ENCODE data around the gene ROBO1. TPM values are rescaled to one million over a fixed set of nuclear protein-coding genes. Genes with fewer than 3 reads are reported as not detected.
A peak's percentile ranks its signal among the peaks of the same experiment; 100 is the strongest.

The ROBO1 gene
- 100 to 1,000 TPM in 1 of 4 donors, 10 to 100 TPM in 3; 12.3 to 112 (median 27.1) TPM for total RNA-seq

GRCh38 chr3:79767905-79768267 is at the start of gene ROBO1:
TSS of gene ROBO1 (minus strand) at chr3:79767998.
- Histone ChIP-seq H3K4me1 (no peaks in the 10 kb centered on the region), H3K36me3 (no peaks in the 10 kb centered on the region), H3K27me3 (no peaks in the 10 kb centered on the region), H3K9me3 (no peaks in the 10 kb centered on the region), H3K27ac (no peak within 1 kb of the TSS), H3K4me3 (peak within 1 kb of the TSS in 1 of 2 donors; percentile 20)
- intact Hi-C loops (cut with DNase I; ENCODE audit: low total_unique reads) = no loop called here
- no peak for DNase-seq
- no peak for TF ChIP-seq POLR2A (IDR thresholded peaks at IDR 0.05)
- TF ChIP-seq, protein P1, sequence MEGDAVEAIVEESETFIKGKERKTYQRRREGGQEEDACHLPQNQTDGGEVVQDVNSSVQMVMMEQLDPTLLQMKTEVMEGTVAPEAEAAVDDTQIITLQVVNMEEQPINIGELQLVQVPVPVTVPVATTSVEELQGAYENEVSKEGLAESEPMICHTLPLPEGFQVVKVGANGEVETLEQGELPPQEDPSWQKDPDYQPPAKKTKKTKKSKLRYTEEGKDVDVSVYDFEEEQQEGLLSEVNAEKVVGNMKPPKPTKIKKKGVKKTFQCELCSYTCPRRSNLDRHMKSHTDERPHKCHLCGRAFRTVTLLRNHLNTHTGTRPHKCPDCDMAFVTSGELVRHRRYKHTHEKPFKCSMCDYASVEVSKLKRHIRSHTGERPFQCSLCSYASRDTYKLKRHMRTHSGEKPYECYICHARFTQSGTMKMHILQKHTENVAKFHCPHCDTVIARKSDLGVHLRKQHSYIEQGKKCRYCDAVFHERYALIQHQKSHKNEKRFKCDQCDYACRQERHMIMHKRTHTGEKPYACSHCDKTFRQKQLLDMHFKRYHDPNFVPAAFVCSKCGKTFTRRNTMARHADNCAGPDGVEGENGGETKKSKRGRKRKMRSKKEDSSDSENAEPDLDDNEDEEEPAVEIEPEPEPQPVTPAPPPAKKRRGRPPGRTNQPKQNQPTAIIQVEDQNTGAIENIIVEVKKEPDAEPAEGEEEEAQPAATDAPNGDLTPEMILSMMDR (IDR thresholded peaks at IDR 0.05) = no peak

- Histone ChIP-seq H3K4me3 (no peak overlapping the region), H3K27me3 (no peaks in the 10 kb centered on the region), H3K4me1 (no peaks in the 10 kb centered on the region), H3K9me3 (no peaks in the 10 kb centered on the region), H3K27ac (no peak overlapping the region), H3K36me3 (no peaks in the 10 kb centered on the region)
- intact Hi-C loops (cut with DNase I; ENCODE audit: low total_unique reads) = no loop called here
- no peak for DNase-seq
- no peak for TF ChIP-seq POLR2A (IDR thresholded peaks at IDR 0.05)
- TF ChIP-seq, protein P1 (IDR thresholded peaks at IDR 0.05) = no peak
Measured at GRCh38 chr3:79817224-79817623, 49.4 kb upstream of the ROBO1 start.

DNA sequence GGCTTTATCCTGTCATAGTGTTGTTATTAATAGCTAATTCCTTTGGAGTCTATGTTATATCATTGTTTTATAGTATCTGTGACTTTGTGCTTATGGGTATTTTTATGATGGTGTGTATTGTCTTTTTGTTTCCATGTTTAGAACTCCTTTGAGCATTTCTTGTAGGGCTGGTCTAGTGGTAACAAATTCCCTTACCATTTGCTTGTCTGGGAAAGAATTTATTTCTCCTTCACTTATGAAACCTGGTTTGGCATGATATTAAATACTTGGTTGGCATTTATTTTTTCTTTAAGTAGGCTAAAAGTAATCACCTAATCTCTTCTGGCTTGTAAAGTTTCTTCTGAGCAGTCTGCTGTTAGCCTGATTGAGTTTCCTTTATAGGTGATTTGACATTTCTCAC is 47.7 kb upstream of the ROBO1 start:
- intact Hi-C loops (cut with DNase I; ENCODE audit: low total_unique reads) = no loop called here
- Histone ChIP-seq H3K36me3 (no peaks in the 10 kb centered on the region), H3K27ac (no peak overlapping the region), H3K4me1 (no peaks in the 10 kb centered on the region), H3K4me3 (no peak overlapping the region), H3K27me3 (no peaks in the 10 kb centered on the region), H3K9me3 (no peaks in the 10 kb centered on the region)
- no peak for TF ChIP-seq POLR2A (IDR thresholded peaks at IDR 0.05)
- TF ChIP-seq, protein P1 (IDR thresholded peaks at IDR 0.05) = no peak
- DNase-seq = no peak

DNA sequence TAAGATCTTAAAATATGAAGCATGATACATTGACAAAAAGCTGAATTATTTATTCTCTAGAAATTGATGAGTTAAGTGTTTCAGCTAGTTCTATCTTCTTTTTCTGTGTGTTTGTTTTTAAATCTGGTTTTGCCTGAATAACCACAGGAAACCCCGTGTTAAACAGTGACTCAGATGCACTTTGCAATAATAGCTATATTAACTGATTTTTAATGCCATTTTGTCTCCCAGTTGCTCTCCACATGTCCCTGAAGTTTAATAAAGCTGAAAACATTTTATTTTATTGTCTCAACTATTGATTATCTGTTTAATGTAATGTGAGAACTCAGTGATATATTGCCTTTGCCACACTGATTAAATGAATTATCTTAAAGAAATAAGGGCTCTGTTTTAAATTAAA is 42.8 kb upstream of the ROBO1 start:
- no peaks in the 10 kb centered on the region for H3K36me3 ChIP-seq
- intact Hi-C loops (cut with DNase I; ENCODE audit: low total_unique reads) = no loop called here
- no peak overlapping the region for H3K27ac ChIP-seq
- DNase-seq = no peak
- H3K27me3 ChIP-seq = no peaks in the 10 kb centered on the region
- no peaks in the 10 kb centered on the region for H3K9me3 ChIP-seq
- H3K4me3 ChIP-seq = no peak overlapping the region
- TF ChIP-seq, protein P1 (IDR thresholded peaks at IDR 0.05) = no peak
- no peak for TF ChIP-seq POLR2A (IDR thresholded peaks at IDR 0.05)
- no peaks in the 10 kb centered on the region for H3K4me1 ChIP-seq

DNA sequence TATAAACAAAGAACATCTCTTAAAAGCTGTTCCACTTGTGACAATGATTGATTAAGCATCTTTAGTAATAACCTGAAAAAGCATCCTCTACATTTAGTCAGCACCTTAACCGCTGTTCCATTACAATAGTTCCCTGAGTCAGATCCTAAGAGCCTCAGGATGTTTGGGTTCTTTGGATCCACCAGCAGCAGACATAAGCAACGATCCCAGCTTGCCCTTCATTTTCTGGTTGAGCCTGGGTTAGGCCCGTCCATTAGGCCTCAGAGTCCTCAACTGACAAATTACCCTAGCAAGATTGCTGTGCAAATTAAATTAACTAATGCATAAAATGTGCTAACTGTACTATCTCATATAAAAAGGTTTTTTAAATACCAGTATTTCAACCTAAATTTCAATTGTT is 42.3 kb upstream of the ROBO1 start:
- TF ChIP-seq POLR2A (IDR thresholded peaks at IDR 0.05) = no peak
- TF ChIP-seq, protein P1 (IDR thresholded peaks at IDR 0.05) = no peak

More for the DNA sequence above, 42.3 kb upstream of the ROBO1 start:
- Histone ChIP-seq H3K9me3 (no peaks in the 10 kb centered on the region), H3K4me3 (no peak overlapping the region), H3K36me3 (no peaks in the 10 kb centered on the region), H3K27me3 (no peaks in the 10 kb centered on the region), H3K27ac (no peak overlapping the region), H3K4me1 (no peaks in the 10 kb centered on the region)
- intact Hi-C loops (cut with DNase I; ENCODE audit: low total_unique reads) = no loop called here
- DNase-seq = no peak
